Neural cell (in vitro differentiated cells): Measurements from ENCODE around the gene USP32. TPM values are rescaled to one million over a fixed set of nuclear protein-coding genes. Genes with fewer than 3 reads are reported as not detected.

Experiments
- H2AFZ ChIP-seq: fragments of 200-600, 300-800 bp; sonication (generic), shearing (Covaris generic); 2 replicates; pipeline ENCODE4 v1.6.0; 2014; ENCODE audit warnings: low read depth, mild to moderate bottlenecking, antibody characterized with exemption, low read length, moderate library complexity
- H3F3A ChIP-seq: fragments of 200-600 bp; shearing (Covaris generic); 2 replicates; pipeline ENCODE4 v1.6.1; 2016; ENCODE audit warnings: mild to moderate bottlenecking, moderate library complexity, mixed read lengths, antibody characterized with exemption, low read length; ENCODE audit not compliant: insufficient read depth, poor library complexity, severe bottlenecking
- H3K27ac ChIP-seq: fragments of 200-600, 300-800 bp; sonication (generic), shearing (Covaris generic); 2 replicates; pipeline ENCODE4 v1.5.1; 2014; ENCODE audit warnings: mild to moderate bottlenecking, low read length, moderate library complexity
- H3K27me3 ChIP-seq: fragments of 300-800, 200-600 bp; sonication (generic), shearing (Covaris generic); 2 replicates; pipeline ENCODE4 v1.6.0; 2014; ENCODE audit warnings: mild to moderate bottlenecking, low read depth, low read length, moderate library complexity; ENCODE audit not compliant: insufficient read depth
- H3K36me3 ChIP-seq: fragments of 300-800, 200-600 bp; sonication (generic), shearing (Covaris generic); 2 replicates; pipeline ENCODE4 v1.5.1; 2014; ENCODE audit warnings: mild to moderate bottlenecking, antibody characterized with exemption, low read length, moderate library complexity; ENCODE audit not compliant: insufficient read depth
- H3K4me2 ChIP-seq: fragments of 300-800, 200-600 bp; sonication (generic), shearing (Covaris generic); 2 replicates; pipeline ENCODE4 v1.6.0; 2014; ENCODE audit warnings: mild to moderate bottlenecking, low read length
- H3K4me3 ChIP-seq: fragments of 300-800, 200-600 bp; sonication (generic), shearing (Covaris generic); 2 replicates; pipeline ENCODE4 v1.5.1; 2014; ENCODE audit warnings: mild to moderate bottlenecking, low read length, moderate library complexity
- H3K79me2 ChIP-seq: fragments of 200-600 bp; shearing (Covaris generic); replicated peaks from 2 replicates; pipeline ENCODE4 v1.6.0; 2014; ENCODE audit warnings: mild to moderate bottlenecking, low read length, moderate library complexity; ENCODE audit not compliant: insufficient read depth
- H3K9ac ChIP-seq: fragments of 300-800, 200-600 bp; sonication (generic), shearing (Covaris generic); 2 replicates; pipeline ENCODE4 v1.6.1; 2016; ENCODE audit warnings: mild to moderate bottlenecking, low read length, mixed read lengths
- H3K9me2 ChIP-seq: fragments of 200-600 bp; shearing (Covaris generic); 2 replicates; pipeline ENCODE4 v1.6.1; 2016; ENCODE audit warnings: mild to moderate bottlenecking, low read length, mixed read lengths; ENCODE audit not compliant: insufficient read depth
- H3K9me3 ChIP-seq: fragments of 200-600, 300-800 bp; sonication (generic), shearing (Covaris generic); 2 replicates; pipeline ENCODE4 v1.6.1; 2016; ENCODE audit warnings: mild to moderate bottlenecking, mixed run types, low read length, moderate library complexity, mixed read lengths
- H4K20me1 ChIP-seq: fragments of 200-600 bp; shearing (Covaris generic); 2 replicates; pipeline ENCODE4 v1.6.1; 2016; ENCODE audit warnings: mild to moderate bottlenecking, mixed run types; ENCODE audit not compliant: insufficient read depth
- EP300 ChIP-seq: fragments of 450-650 bp; conservative IDR thresholded peaks from 2 replicates; pipeline ENCODE4 v1.6.1; 2014; ENCODE audit warnings: antibody characterized with exemption, mild to moderate bottlenecking, moderate library complexity; ENCODE audit not compliant: poor library complexity, severe bottlenecking
- EZH2 ChIP-seq: fragments of 200-600, 300-800 bp; shearing (Covaris generic), sonication (generic); IDR thresholded peaks from 2 replicates; pipeline ENCODE4 v1.6.1; 2014; ENCODE audit warnings: antibody characterized with exemption, low read length, borderline replicate concordance, mild to moderate bottlenecking; ENCODE audit not compliant: insufficient read depth, poor library complexity, severe bottlenecking
- MXI1 ChIP-seq: fragments of 450-650 bp; conservative IDR thresholded peaks from 2 replicates; pipeline ENCODE4 v1.6.1; 2014; ENCODE audit warnings: antibody characterized with exemption, mild to moderate bottlenecking; ENCODE audit not compliant: poor library complexity, severe bottlenecking
- POLR2AphosphoS5 ChIP-seq: IDR thresholded peaks from 2 replicates; pipeline ENCODE4 v1.6.1; 2012
- RAD21 ChIP-seq: fragments of 450-650 bp; conservative IDR thresholded peaks from 2 replicates; pipeline ENCODE4 v1.6.1; 2014; ENCODE audit warnings: antibody characterized with exemption, mild to moderate bottlenecking, moderate library complexity
- SMC3 ChIP-seq: fragments of 450-650 bp; conservative IDR thresholded peaks from 2 replicates; pipeline ENCODE4 v1.6.1; 2014; ENCODE audit warnings: antibody characterized with exemption, mild to moderate bottlenecking, moderate library complexity; ENCODE audit not compliant: poor library complexity
- polyA plus RNA-seq: library from polyadenylated mRNA; depleted of rRNA; stranded (reverse); fragments of >200 nt; gene quantifications from 2 replicates; pipeline ENCODE4 v1.2.3, GENCODE V29; 2014
- TF ChIP-seq, protein P1 (sequence below): IDR thresholded peaks from 2 replicates; pipeline ENCODE4 v1.6.1; 2012; ENCODE audit warnings: borderline replicate concordance
- TF ChIP-seq, protein P2 (sequence below): fragments of 450-650 bp; IDR thresholded peaks from 2 replicates; pipeline ENCODE4 v1.5.1; 2014; ENCODE audit warnings: antibody characterized with exemption, mild to moderate bottlenecking, moderate library complexity; ENCODE audit not compliant: poor library complexity, severe bottlenecking

The USP32 gene
- polyA plus RNA-seq, 1 donor from 2014 or later = 25.7 TPM

DNA sequence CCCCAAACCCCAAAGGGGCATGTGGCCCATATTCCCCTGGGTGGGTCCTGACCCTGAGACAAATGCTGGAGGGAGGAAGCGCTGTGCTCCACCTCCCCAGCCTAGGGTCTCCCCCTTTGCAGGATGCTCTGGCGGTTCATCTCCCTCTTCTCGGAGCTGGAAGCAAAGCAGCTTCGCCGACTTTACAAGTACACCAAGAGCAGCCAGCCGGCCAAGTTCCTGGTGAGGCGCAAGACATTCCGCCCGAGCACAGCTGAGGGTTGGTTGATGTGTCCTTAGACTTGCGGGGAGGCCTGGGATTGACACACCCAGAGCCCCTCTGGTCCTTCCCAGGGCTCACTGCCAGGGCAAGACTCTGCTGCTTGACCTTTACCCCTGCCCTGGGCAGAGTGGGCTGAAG lies 34.7 kb upstream of the USP32 start:
- Histone ChIP-seq H2AFZ (no peak overlapping the region), H3K36me3 (no peaks in the 10 kb centered on the region), H3K27ac (no peak overlapping the region), H3K4me2 (no peak overlapping the region), H3F3A (no peaks in the 10 kb centered on the region), H3K27me3 (no peaks in the 10 kb centered on the region), H3K9me3 (no peaks in the 10 kb centered on the region), H3K79me2 (no peaks in the 10 kb centered on the region), H3K9me2 (no peaks in the 10 kb centered on the region), H3K9ac (no peak overlapping the region), H3K4me3 (no peak overlapping the region), H4K20me1 (no peaks in the 10 kb centered on the region)
- no peak for TF ChIP-seq EP300
- TF ChIP-seq, protein P1, sequence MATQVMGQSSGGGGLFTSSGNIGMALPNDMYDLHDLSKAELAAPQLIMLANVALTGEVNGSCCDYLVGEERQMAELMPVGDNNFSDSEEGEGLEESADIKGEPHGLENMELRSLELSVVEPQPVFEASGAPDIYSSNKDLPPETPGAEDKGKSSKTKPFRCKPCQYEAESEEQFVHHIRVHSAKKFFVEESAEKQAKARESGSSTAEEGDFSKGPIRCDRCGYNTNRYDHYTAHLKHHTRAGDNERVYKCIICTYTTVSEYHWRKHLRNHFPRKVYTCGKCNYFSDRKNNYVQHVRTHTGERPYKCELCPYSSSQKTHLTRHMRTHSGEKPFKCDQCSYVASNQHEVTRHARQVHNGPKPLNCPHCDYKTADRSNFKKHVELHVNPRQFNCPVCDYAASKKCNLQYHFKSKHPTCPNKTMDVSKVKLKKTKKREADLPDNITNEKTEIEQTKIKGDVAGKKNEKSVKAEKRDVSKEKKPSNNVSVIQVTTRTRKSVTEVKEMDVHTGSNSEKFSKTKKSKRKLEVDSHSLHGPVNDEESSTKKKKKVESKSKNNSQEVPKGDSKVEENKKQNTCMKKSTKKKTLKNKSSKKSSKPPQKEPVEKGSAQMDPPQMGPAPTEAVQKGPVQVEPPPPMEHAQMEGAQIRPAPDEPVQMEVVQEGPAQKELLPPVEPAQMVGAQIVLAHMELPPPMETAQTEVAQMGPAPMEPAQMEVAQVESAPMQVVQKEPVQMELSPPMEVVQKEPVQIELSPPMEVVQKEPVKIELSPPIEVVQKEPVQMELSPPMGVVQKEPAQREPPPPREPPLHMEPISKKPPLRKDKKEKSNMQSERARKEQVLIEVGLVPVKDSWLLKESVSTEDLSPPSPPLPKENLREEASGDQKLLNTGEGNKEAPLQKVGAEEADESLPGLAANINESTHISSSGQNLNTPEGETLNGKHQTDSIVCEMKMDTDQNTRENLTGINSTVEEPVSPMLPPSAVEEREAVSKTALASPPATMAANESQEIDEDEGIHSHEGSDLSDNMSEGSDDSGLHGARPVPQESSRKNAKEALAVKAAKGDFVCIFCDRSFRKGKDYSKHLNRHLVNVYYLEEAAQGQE = no peak
- no peak for TF ChIP-seq POLR2AphosphoS5
- no peak for TF ChIP-seq RAD21
- TF ChIP-seq MXI1 = no peak
- no peak for TF ChIP-seq SMC3

DNA sequence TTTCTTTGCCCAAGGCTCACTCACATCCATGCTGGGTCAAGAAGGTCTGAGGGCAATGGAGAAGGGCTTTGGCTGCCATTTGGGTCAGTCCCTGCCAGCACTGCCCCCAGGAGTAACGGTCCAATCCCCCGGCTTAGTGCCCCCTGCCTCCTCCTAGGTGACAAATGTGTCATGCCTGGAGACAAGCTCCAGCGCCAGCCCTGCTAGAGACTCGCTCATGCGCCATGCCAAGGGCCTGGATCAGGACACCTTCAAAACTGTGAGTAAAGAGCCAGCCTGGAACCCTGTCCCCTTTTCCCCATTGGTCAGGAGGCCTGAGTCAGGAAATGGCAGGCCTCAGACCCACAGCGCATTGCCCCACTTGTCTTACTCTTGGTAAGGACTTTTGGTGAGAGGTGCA lies 33.7 kb upstream of the USP32 start:
- Histone ChIP-seq H4K20me1 (no peaks in the 10 kb centered on the region), H3K9ac (no peak overlapping the region), H3F3A (no peaks in the 10 kb centered on the region), H3K9me3 (no peaks in the 10 kb centered on the region), H3K79me2 (no peaks in the 10 kb centered on the region), H3K36me3 (no peaks in the 10 kb centered on the region), H3K9me2 (no peaks in the 10 kb centered on the region), H2AFZ (no peak overlapping the region), H3K4me3 (no peak overlapping the region), H3K4me2 (no peak overlapping the region), H3K27ac (no peak overlapping the region), H3K27me3 (peaks cover 10% of the 10 kb centered on the region)
- TF ChIP-seq EZH2 = no peak
- TF ChIP-seq RAD21 = no peak
- TF ChIP-seq POLR2AphosphoS5 = no peak
- TF ChIP-seq SMC3 = no peak
- TF ChIP-seq, protein P2, sequence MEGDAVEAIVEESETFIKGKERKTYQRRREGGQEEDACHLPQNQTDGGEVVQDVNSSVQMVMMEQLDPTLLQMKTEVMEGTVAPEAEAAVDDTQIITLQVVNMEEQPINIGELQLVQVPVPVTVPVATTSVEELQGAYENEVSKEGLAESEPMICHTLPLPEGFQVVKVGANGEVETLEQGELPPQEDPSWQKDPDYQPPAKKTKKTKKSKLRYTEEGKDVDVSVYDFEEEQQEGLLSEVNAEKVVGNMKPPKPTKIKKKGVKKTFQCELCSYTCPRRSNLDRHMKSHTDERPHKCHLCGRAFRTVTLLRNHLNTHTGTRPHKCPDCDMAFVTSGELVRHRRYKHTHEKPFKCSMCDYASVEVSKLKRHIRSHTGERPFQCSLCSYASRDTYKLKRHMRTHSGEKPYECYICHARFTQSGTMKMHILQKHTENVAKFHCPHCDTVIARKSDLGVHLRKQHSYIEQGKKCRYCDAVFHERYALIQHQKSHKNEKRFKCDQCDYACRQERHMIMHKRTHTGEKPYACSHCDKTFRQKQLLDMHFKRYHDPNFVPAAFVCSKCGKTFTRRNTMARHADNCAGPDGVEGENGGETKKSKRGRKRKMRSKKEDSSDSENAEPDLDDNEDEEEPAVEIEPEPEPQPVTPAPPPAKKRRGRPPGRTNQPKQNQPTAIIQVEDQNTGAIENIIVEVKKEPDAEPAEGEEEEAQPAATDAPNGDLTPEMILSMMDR = no peak

DNA sequence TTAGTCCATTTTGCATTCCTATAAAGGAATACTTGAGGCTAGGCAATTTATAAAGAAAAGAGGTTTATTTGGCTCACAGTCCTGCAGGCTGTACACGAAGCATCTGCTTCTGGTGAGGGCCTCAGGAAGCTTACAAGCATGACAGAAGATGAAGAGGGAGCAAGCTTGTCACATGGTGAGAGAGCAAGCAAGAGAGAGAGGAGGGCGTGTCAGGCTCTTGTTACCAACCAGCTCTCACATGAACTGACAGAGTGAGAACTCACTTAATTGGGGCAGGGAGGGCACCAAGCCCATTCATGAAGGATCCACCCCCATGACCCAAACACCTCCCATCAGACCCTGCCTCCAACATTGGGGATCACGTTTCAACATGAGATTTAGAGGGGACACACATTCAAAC lies 31.9 kb upstream of the USP32 start:
- TF ChIP-seq MXI1 (no peak), EZH2 (no peak)
- Histone ChIP-seq H3K36me3 (no peaks in the 10 kb centered on the region), H2AFZ (no peak overlapping the region)

More for the DNA sequence above, 31.9 kb upstream of the USP32 start:
- no peaks in the 10 kb centered on the region for H4K20me1 ChIP-seq
- H3K27me3 ChIP-seq = peaks cover 12% of the 10 kb centered on the region
- no peaks in the 10 kb centered on the region for H3K79me2 ChIP-seq
- H3K9ac ChIP-seq = no peak overlapping the region
- H3K4me2 ChIP-seq = no peak overlapping the region
- H3K9me2 ChIP-seq = no peaks in the 10 kb centered on the region
- H3F3A ChIP-seq = no peaks in the 10 kb centered on the region
- no peak overlapping the region for H3K27ac ChIP-seq
- no peaks in the 10 kb centered on the region for H3K9me3 ChIP-seq
- H3K4me3 ChIP-seq = no peak overlapping the region
